Fibroblast of lung (primary cell): ENCODE results near the gene ANKRD31. TPM values are rescaled to one million over a fixed set of nuclear protein-coding genes. Genes with fewer than 3 reads are reported as not detected.

ENCODE experiments used
- DNase-seq, 2 donors: peaks; one replicate each; pipeline versions ENCODE4 v3.0.0 to v3.0.0-alpha.2; 2010; ENCODE audit warnings: low read depth in 2 of 2
- H2AFZ ChIP-seq: 2 replicates; pipeline ENCODE4 v1.5.1; 2012; ENCODE audit warnings: low read length, control low read depth, inconsistent platforms
- H3K27ac ChIP-seq: 2 replicates; pipeline ENCODE4 v1.5.1; 2011; ENCODE audit warnings: low read length, control low read depth; ENCODE audit not compliant: insufficient read depth
- H3K27me3 ChIP-seq: 2 replicates; pipeline ENCODE4 v1.5.1; 2011; ENCODE audit warnings: mild to moderate bottlenecking, low read length; ENCODE audit not compliant: control insufficient read depth, insufficient read depth
- H3K36me3 ChIP-seq: 2 replicates; pipeline ENCODE4 v1.5.1; 2011; ENCODE audit warnings: low read length; ENCODE audit not compliant: control insufficient read depth, insufficient read depth
- H3K4me1 ChIP-seq: 2 replicates; pipeline ENCODE4 v1.5.1; 2011; ENCODE audit warnings: low read length; ENCODE audit not compliant: control insufficient read depth, insufficient read depth; ENCODE audit errors: extremely low read depth
- H3K4me2 ChIP-seq: 2 replicates; pipeline ENCODE4 v1.5.1; 2011; ENCODE audit warnings: low read length, control low read depth; ENCODE audit not compliant: insufficient read depth; ENCODE audit errors: extremely low read depth
- H3K4me3 ChIP-seq, 4 experiments: fragments of 200-600 bp in 1 of 4; sonication (generic) in 1 of 4; replicated peaks in 1 of 4; 2 replicates each; pipeline ENCODE4 v1.5.1; 2011 to 2016; ENCODE audit warnings: low read length in 4 of 4, low read depth in 3 of 4, mild to moderate bottlenecking in 3 of 4, control low read depth in 2 of 4, inconsistent platforms in 1 of 4, mixed read lengths in 1 of 4; ENCODE audit not compliant: insufficient read depth in 1 of 4; ENCODE audit errors: control extremely low read depth in 1 of 4
- H3K79me2 ChIP-seq: 2 replicates; pipeline ENCODE4 v1.5.1; 2012; ENCODE audit warnings: mild to moderate bottlenecking, low read length, inconsistent platforms; ENCODE audit not compliant: control insufficient read depth, insufficient read depth
- H3K9ac ChIP-seq: 2 replicates; pipeline ENCODE4 v1.5.1; 2011; ENCODE audit warnings: mild to moderate bottlenecking, low read length, control low read depth; ENCODE audit not compliant: insufficient read depth
- H3K9me3 ChIP-seq: 2 replicates; pipeline ENCODE4 v1.5.1; 2012; ENCODE audit warnings: low read depth, low read length; ENCODE audit not compliant: control insufficient read depth, insufficient read depth
- H4K20me1 ChIP-seq: 2 replicates; pipeline ENCODE4 v1.5.1; 2011; ENCODE audit warnings: low read length; ENCODE audit not compliant: control insufficient read depth, insufficient read depth; ENCODE audit errors: extremely low read depth
- CTCF ChIP-seq, 2 donors: IDR thresholded peaks in 1 of 2; conservative IDR thresholded peaks in 1 of 2; 1 replicate in 1 of 2; 2 replicates in 1 of 2; pipeline ENCODE4 v1.5.1; 2011 to 2012; ENCODE audit warnings: low read length in 2 of 2, control low read depth in 1 of 2, inconsistent platforms in 1 of 2, low read depth in 1 of 2, mild to moderate bottlenecking in 1 of 2
- EZH2 ChIP-seq: IDR thresholded peaks from 2 replicates; pipeline ENCODE4 v1.5.1; 2012; ENCODE audit warnings: low read length, control low read depth, mild to moderate bottlenecking; ENCODE audit errors: missing control alignments
- polyA plus RNA-seq, 2 donors: library from polyadenylated mRNA; depleted of rRNA in 1 of 2; stranded (reverse) in 1 of 2; unstranded in 1 of 2; fragments of >200 nt; gene quantifications; 2 replicates each; pipeline ENCODE4 v1.2.1, GENCODE V29; 2011 to 2012; ENCODE audit warnings: missing spikeins in 1 of 2
- total RNA-seq: library from RNA; depleted of rRNA; stranded (reverse); fragments of >200 nt; gene quantifications from 2 replicates; pipeline ENCODE4 v1.2.1, GENCODE V29; 2014

ANKRD31 gene
- total and polyA plus RNA-seq, 2 donors (not counting 1 experiment from before 2014, with no cell fraction given), result 0.05 to 0.33 TPM

DNA sequence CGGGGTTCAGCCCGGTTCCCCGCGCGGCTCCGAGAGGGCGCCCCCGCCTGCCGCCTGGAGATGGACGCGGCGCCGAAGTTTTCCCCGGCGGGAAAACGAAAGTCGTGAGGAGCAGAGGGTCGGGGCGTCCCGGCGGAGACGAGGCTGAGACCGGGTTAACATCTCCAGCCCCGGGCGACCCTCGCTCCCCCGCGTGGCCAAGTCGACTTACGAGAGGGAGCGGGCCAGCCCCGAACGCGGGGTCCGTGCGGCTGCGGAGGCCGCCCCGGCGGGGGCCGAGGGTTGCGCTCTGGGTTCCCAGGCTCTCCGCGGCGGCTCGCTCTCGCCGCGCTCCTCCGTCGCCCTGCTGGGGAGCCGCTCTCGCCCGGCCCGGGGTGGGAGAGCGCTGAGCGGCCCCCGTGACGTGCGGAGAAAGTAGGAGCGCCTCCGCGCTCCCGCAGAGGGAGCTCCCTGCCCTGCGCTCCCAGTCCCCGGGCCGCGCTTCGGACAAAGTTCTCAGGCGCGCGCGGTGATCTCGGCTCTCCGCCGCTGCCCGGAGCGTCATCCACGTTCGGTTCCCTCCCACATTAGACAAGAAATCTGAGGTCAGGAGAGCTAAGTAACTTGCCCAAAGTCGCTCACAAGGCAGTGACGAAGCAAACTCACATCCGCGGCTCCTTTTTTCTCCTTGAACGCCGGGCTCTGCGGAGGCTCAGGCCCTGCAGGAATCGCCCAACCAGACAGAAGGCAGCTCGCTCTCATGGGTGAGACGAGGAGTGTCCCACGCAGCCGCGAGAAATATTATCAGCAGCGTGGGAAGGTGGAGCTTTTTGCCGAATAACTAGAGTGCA is 183.2 kb downstream of the ANKRD31 start:
- Histone ChIP-seq H3K36me3 (no peaks in the 10 kb centered on the region), H3K9ac (peak overlapping the region; percentile 78), H3K4me2 (peak overlapping the region; percentile 88), H2AFZ (peak overlapping the region; percentile 80), H3K79me2 (peaks cover 22% of the 10 kb centered on the region), H3K9me3 (no peaks in the 10 kb centered on the region), H3K27ac (peak overlapping the region; percentile 83), H3K4me3 (peak overlapping the region; percentile 66 to 73 (median 68)), H3K27me3 (peaks cover 3% of the 10 kb centered on the region), H3K4me1 (peaks cover 16% of the 10 kb centered on the region), H4K20me1 (no peaks in the 10 kb centered on the region)
- peak; percentile 65 to 80 for DNase-seq
- no peak for TF ChIP-seq EZH2
- no peak for TF ChIP-seq CTCF (conservative IDR thresholded peaks at IDR 0.05 in 1 of 2, IDR thresholded peaks at IDR 0.05 in 1 of 2; ENCODE audit: low read depth in 1 of 2, low read length in 2 of 2)

DNA sequence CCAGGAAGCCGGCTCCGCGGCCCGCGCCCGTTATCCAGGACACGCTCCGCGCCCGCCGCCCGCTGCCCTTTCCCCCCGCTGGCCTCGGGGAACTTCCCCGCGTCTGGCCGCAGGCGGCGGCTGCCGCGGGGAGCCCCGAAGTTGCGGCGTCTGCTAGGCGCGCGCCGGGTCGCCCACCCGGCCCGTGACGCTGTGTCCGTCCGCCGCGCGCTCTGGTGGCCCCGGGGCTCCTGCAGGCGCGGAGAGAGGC is 183.7 kb downstream of the ANKRD31 start:
- no peaks in the 10 kb centered on the region for H4K20me1 ChIP-seq
- H2AFZ ChIP-seq, result no peak overlapping the region
- H3K27me3 ChIP-seq, result peaks cover 1% of the 10 kb centered on the region
- H3K9ac ChIP-seq, result peak overlapping the region; percentile 78
- H3K4me3 ChIP-seq, result peak overlapping the region in 3 of 4 experiments; percentile 66 to 73 (median 66)
- H3K4me1 ChIP-seq, result peaks cover 16% of the 10 kb centered on the region
- no peaks in the 10 kb centered on the region for H3K9me3 ChIP-seq
- peak overlapping the region; percentile 75 for H3K4me2 ChIP-seq
- peak overlapping the region; percentile 83 for H3K27ac ChIP-seq
- peaks cover 22% of the 10 kb centered on the region for H3K79me2 ChIP-seq
- DNase-seq, result no peak
- TF ChIP-seq EZH2, result no peak
- no peak for TF ChIP-seq CTCF (conservative IDR thresholded peaks at IDR 0.05 in 1 of 2, IDR thresholded peaks at IDR 0.05 in 1 of 2; ENCODE audit: low read depth in 1 of 2, low read length in 2 of 2)
- H3K36me3 ChIP-seq, result no peaks in the 10 kb centered on the region

- H3K4me2 ChIP-seq, result peak within 1 kb of the TSS; percentile 88
- peak within 1 kb of the TSS; percentile 56 to 73 (median 66) for H3K4me3 ChIP-seq
- peak within 1 kb of the TSS; percentile 83 for H3K27ac ChIP-seq
- TF ChIP-seq CTCF (conservative IDR thresholded peaks at IDR 0.05 in 1 of 2, IDR thresholded peaks at IDR 0.05 in 1 of 2; ENCODE audit: low read depth in 1 of 2, low read length in 2 of 2) (no peak), EZH2 (no peak)
- peak within 1 kb of the TSS; percentile 78 for H3K9ac ChIP-seq
- no peaks in the 10 kb centered on the region for H3K27me3 ChIP-seq
- H4K20me1 ChIP-seq, result no peaks in the 10 kb centered on the region
- H3K4me1 ChIP-seq, result peaks cover 16% of the 10 kb centered on the region
- peaks cover 22% of the 10 kb centered on the region for H3K79me2 ChIP-seq
- no peaks in the 10 kb centered on the region for H3K9me3 ChIP-seq
- peak within 1 kb of the TSS; percentile 61 for H2AFZ ChIP-seq
- no peaks in the 10 kb centered on the region for H3K36me3 ChIP-seq
- peak; percentile 41 to 58 for DNase-seq
Measured at GRCh38 chr5:75052192-75053053, 184.3 kb downstream of the ANKRD31 start, which contains the start of gene GCNT4. GCNT4 (minus strand) TSS chr5:75052558; CDS start chr5:75030037, 22,521 bp downstream.
